Sigmoid colon (tissue), 4 donors: ENCODE results near the gene ROR1.

ENCODE experiments used
- EP300 ChIP-seq, 4 donors: sonication (generic); formaldehyde crosslinking; IDR thresholded peaks; one replicate each; pipeline ENCODE4 v1.6.1; 2017; ENCODE audit warnings: antibody characterized with exemption in 4 of 4
- POLR2A ChIP-seq, 2 donors: fragments of 450-650 bp; IDR thresholded peaks; one replicate each; pipeline ENCODE4 v1.6.1; 2016; ENCODE audit warnings: antibody characterized with exemption in 2 of 2, mild to moderate bottlenecking in 2 of 2, moderate library complexity in 2 of 2
- TF ChIP-seq, protein P1 (sequence below), 4 experiments: fragments of 450-650 bp in 3 of 4; fragments of 200-600 bp in 1 of 4; IDR thresholded peaks; one replicate each; pipeline ENCODE4 v1.5.1; 2016 to 2019; ENCODE audit warnings: antibody characterized with exemption in 4 of 4, mild to moderate bottlenecking in 3 of 4, moderate library complexity in 2 of 4

DNA sequence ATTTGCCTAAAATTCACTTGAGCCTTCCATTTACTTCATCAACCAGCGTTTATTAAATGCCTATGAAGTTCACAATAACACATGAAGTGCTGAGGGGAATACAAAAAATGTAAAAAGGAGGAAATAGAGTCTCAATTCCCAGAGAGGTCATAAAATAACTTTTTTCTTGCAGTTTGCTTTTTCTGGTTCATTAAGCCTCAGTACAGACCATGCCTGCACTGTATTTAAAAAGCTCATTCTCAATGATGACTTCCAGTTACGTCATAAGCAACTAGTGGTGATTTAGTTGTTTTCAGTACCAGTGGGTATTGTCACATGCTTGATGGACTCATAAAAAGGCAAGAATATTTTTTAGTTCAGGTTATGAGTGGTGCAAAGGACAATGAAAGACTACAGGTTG is 269.5 kb downstream of the ROR1 start:
- TF ChIP-seq, protein P1, sequence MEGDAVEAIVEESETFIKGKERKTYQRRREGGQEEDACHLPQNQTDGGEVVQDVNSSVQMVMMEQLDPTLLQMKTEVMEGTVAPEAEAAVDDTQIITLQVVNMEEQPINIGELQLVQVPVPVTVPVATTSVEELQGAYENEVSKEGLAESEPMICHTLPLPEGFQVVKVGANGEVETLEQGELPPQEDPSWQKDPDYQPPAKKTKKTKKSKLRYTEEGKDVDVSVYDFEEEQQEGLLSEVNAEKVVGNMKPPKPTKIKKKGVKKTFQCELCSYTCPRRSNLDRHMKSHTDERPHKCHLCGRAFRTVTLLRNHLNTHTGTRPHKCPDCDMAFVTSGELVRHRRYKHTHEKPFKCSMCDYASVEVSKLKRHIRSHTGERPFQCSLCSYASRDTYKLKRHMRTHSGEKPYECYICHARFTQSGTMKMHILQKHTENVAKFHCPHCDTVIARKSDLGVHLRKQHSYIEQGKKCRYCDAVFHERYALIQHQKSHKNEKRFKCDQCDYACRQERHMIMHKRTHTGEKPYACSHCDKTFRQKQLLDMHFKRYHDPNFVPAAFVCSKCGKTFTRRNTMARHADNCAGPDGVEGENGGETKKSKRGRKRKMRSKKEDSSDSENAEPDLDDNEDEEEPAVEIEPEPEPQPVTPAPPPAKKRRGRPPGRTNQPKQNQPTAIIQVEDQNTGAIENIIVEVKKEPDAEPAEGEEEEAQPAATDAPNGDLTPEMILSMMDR (IDR thresholded peaks at IDR 0.05): no peak
- no peak for TF ChIP-seq EP300 (IDR thresholded peaks at IDR 0.05)
- no peak for TF ChIP-seq POLR2A (IDR thresholded peaks at IDR 0.05)
